Left colon (tissue), 2 donors: ENCODE measurements around the gene CCDC177. TPM values are rescaled to one million over a fixed set of nuclear protein-coding genes. Genes with fewer than 3 reads are reported as not detected.

Experiments used
- total RNA-seq, 2 donors: library from RNA; stranded (reverse); fragmentation: NEBNext Ultra II Directional; extraction: Animal tissue kit (Norgen Biotek cat#: 25700); gene quantifications; one replicate each; pipeline ENCODE4 v1.2.1, GENCODE V29; 2021
- donor health status: DM: no; HTN: no; CAD: no.
- donor health status: DM: yes; HTN: yes; CAD: no.

CCDC177 gene
- total RNA-seq, 2 donors from 2014 or later, result not detected

Other genes with a start within 250 kb of the CCDC177 start
- 100 to 1,000 TPM in 1 of 2 donors, 10 to 100 TPM in 1; 99.8 to 119 TPM for gene ERH, start 176.6 kb downstream of the CCDC177 start, total RNA-seq
- gene SLC39A9, start 176.2 kb downstream of the CCDC177 start, total RNA-seq, result 10 to 100 TPM; 80.7 to 84.5 TPM
- gene PLEKHD1, start 90.1 kb downstream of the CCDC177 start, total RNA-seq, result under 1 TPM; 0.14 to 0.18 TPM
- 10 to 100 TPM; 73.8 to 98.9 TPM for gene SUSD6, start 36.7 kb upstream of the CCDC177 start, total RNA-seq
- gene SRSF5, start 192.3 kb upstream of the CCDC177 start, total RNA-seq, result 100 to 1,000 TPM; 315 to 316 TPM
- not detected for gene SLC10A1, start 222.4 kb upstream of the CCDC177 start, total RNA-seq